RWPE2 (cell line): ENCODE measurements around the gene AIFM1.

Source experiments
- ATAC-seq: fragments of 200-7000 bp; cut with Tn5 transposase; 3 replicates; pipeline ENCODE4 v1.9.1; 2021; ENCODE audit warnings: low read depth
- DNase-seq: peaks from one replicate; pipeline ENCODE4 v3.0.0-alpha.2; 2020; ENCODE audit warnings: low spot score
- H3K27ac ChIP-seq: fragments of 450-650 bp; 2 replicates; pipeline ENCODE4 v1.5.1; 2017; ENCODE audit warnings: mild to moderate bottlenecking; ENCODE audit not compliant: poor library complexity, severe bottlenecking
- H3K27me3 ChIP-seq: fragments of 250-450 bp; sonication (Bioruptor Pico); 2 replicates; pipeline ENCODE4 v1.5.1; 2021; ENCODE audit warnings: mild to moderate bottlenecking, moderate library complexity; ENCODE audit not compliant: insufficient read depth, poor library complexity, severe bottlenecking
- H3K36me3 ChIP-seq: fragments of 250-450 bp; sonication (Bioruptor Pico); 2 replicates; pipeline ENCODE4 v1.5.1; 2020; ENCODE audit warnings: low read depth, mild to moderate bottlenecking, moderate library complexity
- H3K4me1 ChIP-seq: fragments of 250-450 bp; sonication (Bioruptor Pico); 2 replicates; pipeline ENCODE4 v1.5.1; 2021; ENCODE audit warnings: mild to moderate bottlenecking, moderate library complexity; ENCODE audit not compliant: insufficient read depth, poor library complexity, severe bottlenecking
- H3K4me3 ChIP-seq: fragments of 250-450 bp; sonication (Bioruptor Pico); 2 replicates; pipeline ENCODE4 v1.5.1; 2021; ENCODE audit warnings: mild to moderate bottlenecking, moderate library complexity; ENCODE audit not compliant: severe bottlenecking
- H3K9me3 ChIP-seq: fragments of 250-450 bp; sonication (Bioruptor Pico); 2 replicates; pipeline ENCODE4 v1.5.1; 2021; ENCODE audit warnings: mild to moderate bottlenecking, moderate library complexity; ENCODE audit not compliant: severe bottlenecking
- TF ChIP-seq, protein P1 (sequence below): fragments of 450-650 bp; IDR thresholded peaks from one replicate; pipeline ENCODE4 v1.5.1; 2017; ENCODE audit warnings: mild to moderate bottlenecking, moderate library complexity; ENCODE audit not compliant: poor library complexity, severe bottlenecking

Gene AIFM1

DNA sequence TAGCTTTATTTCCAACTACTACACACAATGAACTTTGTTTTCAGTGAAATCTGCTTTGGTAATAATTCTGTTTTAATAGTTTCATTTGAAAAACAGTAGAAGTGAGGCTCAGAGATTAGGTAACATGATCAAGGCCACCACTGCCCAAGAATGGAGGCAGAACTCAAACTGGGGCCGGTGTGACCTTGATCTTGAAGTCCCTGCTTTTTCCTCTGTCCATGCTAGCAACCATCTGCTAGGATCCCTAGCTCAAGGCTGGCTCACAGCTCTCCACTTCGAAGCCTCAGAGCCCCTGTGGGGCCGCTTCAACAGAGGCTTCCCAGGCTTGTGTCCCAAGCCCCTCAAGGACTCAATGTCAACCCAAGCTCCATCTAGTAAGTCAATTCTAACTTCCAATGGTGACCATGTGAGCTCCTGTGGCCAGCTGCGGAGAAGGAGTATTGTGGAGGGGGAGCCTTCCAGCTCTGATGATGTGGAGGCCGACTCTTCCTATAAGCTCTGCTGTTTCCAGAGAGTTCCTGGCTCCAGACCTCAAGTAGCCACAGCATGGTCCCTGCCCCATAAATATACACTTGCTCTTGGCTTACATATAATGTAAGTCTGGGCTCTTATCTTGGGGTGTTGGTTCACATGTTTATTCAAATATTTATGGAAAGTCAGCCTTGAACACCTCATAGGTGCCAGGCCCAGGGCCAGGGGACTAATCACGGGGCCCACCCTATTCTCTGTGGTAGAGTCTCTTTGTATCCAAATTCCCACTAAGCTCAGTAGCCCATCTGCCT, 70.2 kb downstream of the AIFM1 start:
- no peak for ATAC-seq
- no peaks in the 10 kb centered on the region for H3K9me3 ChIP-seq
- no peaks in the 10 kb centered on the region for H3K36me3 ChIP-seq
- H3K4me1 ChIP-seq = peaks cover 8% of the 10 kb centered on the region
- no peak overlapping the region for H3K27ac ChIP-seq
- TF ChIP-seq, protein P1, sequence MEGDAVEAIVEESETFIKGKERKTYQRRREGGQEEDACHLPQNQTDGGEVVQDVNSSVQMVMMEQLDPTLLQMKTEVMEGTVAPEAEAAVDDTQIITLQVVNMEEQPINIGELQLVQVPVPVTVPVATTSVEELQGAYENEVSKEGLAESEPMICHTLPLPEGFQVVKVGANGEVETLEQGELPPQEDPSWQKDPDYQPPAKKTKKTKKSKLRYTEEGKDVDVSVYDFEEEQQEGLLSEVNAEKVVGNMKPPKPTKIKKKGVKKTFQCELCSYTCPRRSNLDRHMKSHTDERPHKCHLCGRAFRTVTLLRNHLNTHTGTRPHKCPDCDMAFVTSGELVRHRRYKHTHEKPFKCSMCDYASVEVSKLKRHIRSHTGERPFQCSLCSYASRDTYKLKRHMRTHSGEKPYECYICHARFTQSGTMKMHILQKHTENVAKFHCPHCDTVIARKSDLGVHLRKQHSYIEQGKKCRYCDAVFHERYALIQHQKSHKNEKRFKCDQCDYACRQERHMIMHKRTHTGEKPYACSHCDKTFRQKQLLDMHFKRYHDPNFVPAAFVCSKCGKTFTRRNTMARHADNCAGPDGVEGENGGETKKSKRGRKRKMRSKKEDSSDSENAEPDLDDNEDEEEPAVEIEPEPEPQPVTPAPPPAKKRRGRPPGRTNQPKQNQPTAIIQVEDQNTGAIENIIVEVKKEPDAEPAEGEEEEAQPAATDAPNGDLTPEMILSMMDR = no peak
- no peak overlapping the region for H3K4me3 ChIP-seq
- no peaks in the 10 kb centered on the region for H3K27me3 ChIP-seq
- no peak for DNase-seq

DNA sequence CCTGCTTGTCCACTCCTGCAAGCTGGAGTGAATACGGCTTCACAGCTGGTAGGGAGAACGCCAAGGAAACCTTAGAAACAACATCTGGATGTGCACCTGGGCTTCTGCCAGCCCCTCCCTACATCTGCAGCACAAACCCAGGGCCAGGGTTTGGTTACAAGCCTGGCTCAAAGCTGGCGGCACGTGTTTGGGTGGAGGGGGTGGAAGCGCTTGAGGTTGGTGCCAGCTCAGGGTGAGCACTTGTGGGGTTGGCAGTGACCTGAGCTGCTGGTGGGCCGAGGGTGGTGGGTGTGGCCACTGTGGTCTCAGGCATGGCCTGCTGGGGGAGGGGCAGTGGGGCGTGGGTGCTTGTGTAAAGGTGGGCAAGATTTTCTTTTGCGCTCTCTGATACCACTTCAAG, 70.9 kb downstream of the AIFM1 start:
- Histone ChIP-seq H3K4me1 (peaks cover 8% of the 10 kb centered on the region), H3K27ac (no peak overlapping the region), H3K9me3 (no peaks in the 10 kb centered on the region), H3K4me3 (no peak overlapping the region), H3K36me3 (no peaks in the 10 kb centered on the region), H3K27me3 (no peaks in the 10 kb centered on the region)
- TF ChIP-seq, protein P1 = no peak
- no peak for ATAC-seq
- no peak for DNase-seq

DNA sequence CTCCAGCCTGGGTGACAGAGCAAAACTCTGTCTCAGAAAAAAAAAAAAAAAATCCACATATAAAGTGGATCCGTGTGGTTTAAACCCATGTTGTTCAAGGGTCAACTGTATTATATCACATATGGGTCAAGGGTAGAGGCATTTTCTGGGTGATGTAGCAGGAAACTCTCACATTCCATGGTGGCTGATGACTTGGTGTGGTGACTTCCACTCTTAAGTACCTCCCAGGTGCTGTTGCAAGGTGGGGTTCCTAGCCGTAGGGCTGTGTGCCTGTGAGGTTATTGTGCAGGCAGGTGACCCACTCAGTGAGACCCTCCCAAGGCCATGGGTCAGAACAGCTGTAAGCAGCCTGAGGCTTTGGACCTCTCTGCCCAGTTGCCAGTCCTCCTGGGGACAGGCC, 72.4 kb downstream of the AIFM1 start:
- peaks cover 1% of the 10 kb centered on the region for H3K4me1 ChIP-seq
- H3K36me3 ChIP-seq = no peaks in the 10 kb centered on the region
- DNase-seq (no peak), ATAC-seq (no peak)
- TF ChIP-seq, protein P1 = no peak
- no peak overlapping the region for H3K4me3 ChIP-seq
- H3K27ac ChIP-seq = no peak overlapping the region
- no peaks in the 10 kb centered on the region for H3K27me3 ChIP-seq
- no peaks in the 10 kb centered on the region for H3K9me3 ChIP-seq

DNA sequence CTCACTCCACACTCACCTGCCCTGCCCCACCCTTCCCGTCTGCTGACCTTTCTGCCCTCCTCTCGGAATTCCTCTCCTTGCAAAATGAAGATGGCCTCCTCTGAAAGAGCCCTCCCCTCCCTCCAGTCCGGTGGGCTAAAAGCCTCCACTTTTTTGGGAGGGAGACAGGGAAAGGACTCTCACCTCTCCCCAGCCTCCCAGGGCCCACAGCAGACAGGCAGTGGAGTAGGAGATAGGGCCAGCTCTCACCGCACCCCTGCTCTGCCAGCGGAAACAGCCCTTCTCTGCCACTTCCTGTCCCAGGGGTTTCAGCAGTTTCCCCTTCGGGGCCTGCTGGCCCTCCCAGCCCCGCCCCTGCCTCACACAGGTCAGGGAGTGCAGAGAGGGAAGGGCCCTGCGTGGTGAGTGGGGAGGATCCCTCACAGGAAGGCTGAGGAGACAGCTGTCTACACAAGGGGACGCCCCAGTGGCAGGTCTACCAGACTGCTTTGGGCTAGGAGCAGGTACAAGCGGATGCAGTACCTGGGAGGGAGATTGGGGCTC, 73.6 kb downstream of the AIFM1 start:
- Histone ChIP-seq H3K4me3 (no peak overlapping the region), H3K9me3 (no peaks in the 10 kb centered on the region), H3K27ac (peak overlapping the region; percentile 4), H3K36me3 (no peaks in the 10 kb centered on the region), H3K27me3 (no peaks in the 10 kb centered on the region), H3K4me1 (no peaks in the 10 kb centered on the region)
- peak; percentile 50 for ATAC-seq
- TF ChIP-seq, protein P1 = no peak
- DNase-seq = no peak

DNA sequence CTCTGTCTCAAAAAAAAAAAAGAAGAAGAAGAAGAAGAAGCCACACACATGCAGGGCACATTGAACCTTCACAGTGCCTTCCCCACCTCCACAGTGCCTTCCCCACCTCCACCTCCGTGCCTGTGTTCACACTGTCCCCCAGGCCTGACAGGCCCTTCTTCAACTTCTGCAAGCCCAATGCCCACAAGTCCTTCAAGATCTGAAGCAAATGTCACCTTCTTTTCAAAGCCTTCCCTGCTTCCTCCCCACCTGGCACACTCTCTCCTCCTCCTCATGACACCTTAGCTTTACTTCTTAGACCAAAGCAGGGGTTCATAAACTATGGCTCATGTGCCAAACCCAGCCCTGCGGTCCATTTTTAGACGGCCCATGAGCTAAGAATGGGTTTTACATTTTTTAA, 75.3 kb downstream of the AIFM1 start:
- TF ChIP-seq, protein P1 = no peak
- Histone ChIP-seq H3K4me3 (no peak overlapping the region), H3K27ac (no peak overlapping the region), H3K36me3 (no peaks in the 10 kb centered on the region), H3K9me3 (no peaks in the 10 kb centered on the region), H3K27me3 (no peaks in the 10 kb centered on the region), H3K4me1 (no peaks in the 10 kb centered on the region)
- ATAC-seq = no peak
- no peak for DNase-seq
